G401 (cell line): Measurements from ENCODE around the gene SLC4A1. TPM values are rescaled to one million over a fixed set of nuclear protein-coding genes. Genes with fewer than 3 reads are reported as not detected.
A peak's percentile ranks its signal among the peaks of the same experiment; 100 is the strongest.
"Not testable (repeated sequence)": the region's sequence is repeated elsewhere in the genome, so short reads cannot be mapped to it uniquely, and the experiment has no call there.

Experiments
- DNase-seq: peaks from one replicate; pipeline ENCODE4 v3.0.0-alpha.2; 2015; ENCODE audit warnings: low spot score
- in situ Hi-C: cut with HindIII; loops from 2 replicates; pipeline ENCODE4 v1.10.0; 2016; ENCODE audit warnings: low sequenced_read_pairs, mixed read lengths
- total RNA-seq: library from RNA; depleted of rRNA; stranded (reverse); fragments of >200 nt; shearing (Covaris generic); gene quantifications from 2 replicates; pipeline ENCODE4 v1.2.3, GENCODE V29; 2014

SLC4A1 gene
- total RNA-seq, 1 experiment from 2014 or later, result not detected

DNA sequence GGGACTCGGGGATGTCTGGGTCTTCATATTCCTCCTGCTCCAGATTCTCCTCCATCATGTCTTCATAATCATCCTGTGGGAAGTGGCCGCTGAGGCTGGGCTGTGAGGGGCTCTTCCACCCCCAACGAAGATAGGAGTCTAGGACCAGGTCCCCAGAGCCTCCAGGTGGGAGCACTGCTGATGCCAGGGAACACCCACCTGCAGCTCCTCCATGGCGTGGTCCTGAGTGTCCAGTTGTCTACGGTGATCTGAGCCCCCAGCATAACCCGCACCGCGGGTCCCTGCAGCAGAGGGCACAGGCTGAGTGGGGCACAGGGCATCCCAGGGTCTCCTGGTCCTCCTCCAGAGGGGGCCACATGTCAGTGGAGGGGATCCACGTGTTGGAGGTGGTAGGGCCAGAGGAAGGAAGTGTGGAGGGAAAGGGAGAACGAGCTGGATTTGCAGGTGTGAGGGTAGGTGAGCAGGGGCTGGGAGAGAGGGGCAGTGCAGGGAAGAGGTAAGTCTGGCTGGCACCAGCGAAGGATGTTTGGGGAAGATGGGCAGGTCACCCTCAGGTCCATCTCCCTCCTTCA, 5.2 kb downstream of the SLC4A1 start:
- in situ Hi-C loops, result no loop called here
- DNase-seq, result no peak

DNA sequence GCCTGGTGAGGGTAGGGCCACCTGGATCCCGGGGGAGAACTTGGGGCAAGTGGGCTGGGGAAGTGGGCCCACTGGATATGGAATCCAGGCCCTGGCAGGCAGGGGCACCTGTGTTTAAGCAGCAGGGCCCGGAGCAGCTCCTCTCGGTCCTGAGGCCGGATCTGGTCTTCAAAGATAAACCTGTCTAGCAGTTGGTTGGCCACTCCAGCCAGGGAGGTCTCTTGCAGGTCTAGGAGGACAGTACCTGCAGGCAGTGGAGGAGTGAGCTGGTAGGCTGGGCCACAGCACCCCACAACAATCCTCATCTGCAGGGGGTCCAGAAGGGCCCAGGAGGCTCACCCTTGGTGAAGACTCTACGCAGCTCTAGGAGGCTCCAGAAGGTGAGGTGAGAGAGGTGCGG, 7.6 kb downstream of the SLC4A1 start:
- DNase-seq, result no peak
- in situ Hi-C loops, result no loop called here

DNA sequence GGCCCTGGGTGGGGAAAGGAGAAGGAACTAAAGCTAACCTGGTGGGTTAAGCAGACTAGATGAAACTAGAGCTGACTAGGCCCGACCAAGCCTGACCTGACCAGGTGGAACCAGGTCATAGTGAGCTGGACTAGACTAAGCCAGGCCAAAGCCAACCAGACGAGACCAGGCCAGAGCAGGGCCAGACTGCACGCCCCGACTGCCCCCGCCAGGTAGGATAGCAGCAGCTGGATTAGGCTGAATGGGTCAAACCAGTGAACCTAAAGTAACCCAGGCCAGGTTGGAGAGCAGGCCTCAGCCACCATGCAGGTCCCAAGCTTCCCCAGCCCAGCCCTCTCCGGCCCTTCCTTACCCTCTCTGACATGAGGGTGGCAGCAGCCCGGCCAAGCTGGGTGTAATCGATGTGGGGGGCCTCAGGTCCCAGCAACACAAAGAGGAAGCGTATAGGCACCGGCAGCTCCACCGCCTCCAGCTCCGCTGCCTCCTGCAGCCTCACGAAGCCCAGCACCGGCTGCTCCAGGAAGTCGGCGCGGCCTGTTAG, 9.1 kb downstream of the SLC4A1 start:
- DNase-seq, result no peak
- in situ Hi-C loops, result loop anchor here (10.0 kb wide), 1 partner anchor 66 kb away; the partner anchor contains the start of gene SLC25A39

DNA sequence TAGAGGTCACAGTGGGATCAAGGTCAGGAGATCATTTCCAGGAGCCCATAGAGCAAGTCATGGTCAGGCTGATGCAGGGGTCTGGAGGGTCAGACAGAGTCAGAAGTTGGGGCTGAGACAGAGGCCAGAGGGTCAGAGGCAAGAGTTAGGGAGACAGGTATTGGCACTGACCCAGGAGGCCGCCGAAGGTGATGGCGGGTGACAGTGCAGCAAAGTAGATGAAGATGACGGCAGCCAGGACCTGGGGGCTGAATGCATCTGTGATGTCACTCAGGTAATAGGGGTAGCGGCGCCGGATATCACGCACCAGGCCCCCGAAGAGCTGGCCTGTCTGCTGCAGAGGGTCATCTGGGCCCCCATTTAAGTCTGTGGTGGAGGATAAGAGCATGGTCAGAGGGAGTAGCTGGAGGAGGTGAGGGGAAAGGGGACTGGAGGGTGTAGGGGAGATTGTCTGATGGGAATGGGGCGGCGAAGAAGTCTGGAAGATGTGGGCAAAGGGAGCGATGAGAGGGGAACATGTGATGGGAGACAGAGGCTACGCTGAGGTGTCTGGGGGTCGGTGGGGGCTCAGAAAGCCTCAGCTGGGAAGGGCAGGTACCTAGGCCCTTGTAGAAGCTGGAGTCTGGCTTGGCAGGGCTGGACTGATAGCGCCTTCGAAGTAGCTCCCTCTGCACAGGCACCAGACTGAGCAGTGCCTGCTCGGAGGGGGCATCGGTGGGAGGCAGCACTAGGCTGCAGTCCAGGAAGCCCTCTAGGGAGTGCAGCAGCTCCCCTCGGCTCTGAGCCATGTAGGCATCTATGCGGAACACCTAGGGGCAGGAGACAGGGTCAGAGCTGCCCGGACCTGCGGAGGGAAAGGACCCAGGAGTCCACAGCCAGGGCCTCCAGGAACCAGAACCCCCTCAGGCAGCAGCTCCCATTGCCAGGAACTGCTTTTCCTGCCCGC, 9.8 kb downstream of the SLC4A1 start:
- in situ Hi-C loops, result loop anchor here (10.0 kb wide), 1 partner anchor 67 kb away; the partner anchor contains the start of gene SLC25A39

DNA sequence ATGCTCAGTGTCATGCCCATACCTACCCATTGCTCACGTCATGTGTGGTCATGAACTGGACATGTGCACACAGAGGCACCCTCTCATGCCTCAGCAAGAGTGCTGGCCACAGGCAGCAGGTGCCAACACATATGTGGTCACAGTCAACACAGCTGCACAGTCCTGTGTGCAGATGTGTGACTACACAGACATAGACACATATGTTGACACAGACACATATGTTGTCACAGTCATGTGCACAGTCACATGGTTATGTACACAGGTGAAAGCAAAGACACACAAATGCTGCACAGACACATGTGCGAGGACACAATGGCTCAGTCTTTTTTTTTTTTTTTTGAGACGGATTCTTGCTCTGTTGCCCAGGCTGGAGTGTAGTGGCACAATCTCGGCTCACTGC, 11.3 kb downstream of the SLC4A1 start:
- no peak for DNase-seq
- in situ Hi-C loops, result loop anchor here (10.0 kb wide), 1 partner anchor 68 kb away; the partner anchor contains the start of gene SLC25A39

More for the DNA sequence above, 9.8 kb downstream of the SLC4A1 start:
- DNase-seq, result no peak

DNA sequence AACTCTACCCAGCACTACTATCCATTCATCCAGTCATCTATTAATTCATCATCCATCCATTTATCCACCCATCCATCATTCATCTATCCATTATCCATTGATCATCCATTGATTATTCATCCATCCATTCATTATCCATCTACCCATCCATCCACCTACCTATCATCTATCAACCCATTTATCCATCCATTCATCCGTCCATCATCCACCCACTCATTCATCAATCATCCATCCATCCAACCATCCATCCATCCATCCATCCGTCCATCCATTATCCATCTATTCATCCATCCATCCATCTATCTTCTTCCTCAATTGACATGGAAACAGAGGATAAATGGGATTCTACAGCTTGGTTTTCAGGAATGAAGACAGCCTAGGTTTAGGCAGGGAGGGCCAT, 12.0 kb downstream of the SLC4A1 start:
- no peak for DNase-seq
- in situ Hi-C loops, result loop anchor here (10.0 kb wide), 1 partner anchor 69 kb away; the partner anchor contains the start of gene SLC25A39

DNA sequence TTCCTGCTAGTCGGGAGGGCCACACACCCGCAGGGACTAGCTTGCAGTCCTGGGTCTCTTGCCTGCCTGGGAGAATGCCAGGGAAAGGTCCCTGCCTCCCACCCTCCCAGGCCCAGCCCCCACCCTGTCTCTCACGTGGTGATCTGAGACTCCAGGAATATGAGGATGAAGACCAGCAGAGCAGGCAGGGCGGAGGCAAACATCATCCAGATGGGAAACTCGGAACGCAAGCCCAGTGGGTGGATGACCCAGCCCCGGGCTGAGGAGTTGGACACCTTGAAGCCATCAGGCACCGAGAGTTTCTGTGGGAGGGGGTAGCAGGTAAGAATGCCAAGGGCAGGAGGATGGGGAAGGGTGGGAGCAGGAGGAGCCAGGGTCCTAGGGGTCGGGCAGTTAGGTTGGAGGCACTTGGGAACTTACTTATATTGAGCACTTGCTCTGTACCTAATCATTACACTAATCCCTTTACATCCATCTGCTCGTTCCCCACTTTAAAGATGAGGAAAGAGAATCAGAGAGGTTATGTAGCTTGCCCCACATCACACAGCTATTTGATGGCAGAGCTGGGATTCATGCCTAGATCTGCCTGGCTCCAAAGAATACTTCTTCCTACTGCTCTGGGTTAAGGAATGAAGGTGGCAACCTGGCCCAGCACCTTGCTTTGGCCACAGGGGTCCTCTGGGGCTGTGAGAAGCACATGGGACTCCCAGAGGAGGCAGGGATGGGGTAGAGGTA, 13.4 kb downstream of the SLC4A1 start:
- in situ Hi-C loops, result loop anchor here (10.0 kb wide), 1 partner anchor 70 kb away; the partner anchor contains the start of gene SLC25A39
- no peak for DNase-seq

DNA sequence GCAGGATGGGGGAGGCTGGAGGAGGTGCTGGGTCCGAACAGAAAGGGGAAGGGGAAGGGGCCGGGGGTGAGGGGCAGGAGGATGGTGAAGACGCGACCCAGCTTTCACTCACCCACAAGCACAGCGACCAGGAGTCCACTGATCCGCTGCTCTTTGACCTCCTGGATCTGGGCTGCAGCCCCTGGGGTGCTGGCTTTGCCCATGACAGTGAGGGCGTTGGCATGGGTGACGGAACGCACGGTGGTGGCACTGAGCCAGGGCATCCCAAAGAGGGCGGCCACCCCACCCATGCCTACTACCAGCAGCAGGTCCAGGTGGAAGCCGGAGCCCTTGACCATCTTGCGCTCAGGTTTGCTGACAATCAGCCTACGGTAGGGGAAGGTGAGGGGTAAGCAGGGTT, 14.9 kb downstream of the SLC4A1 start:
- DNase-seq, result no peak
- in situ Hi-C loops, result loop anchor here (10.0 kb wide), 1 partner anchor 72 kb away; the partner anchor contains the start of gene SLC25A39

DNA sequence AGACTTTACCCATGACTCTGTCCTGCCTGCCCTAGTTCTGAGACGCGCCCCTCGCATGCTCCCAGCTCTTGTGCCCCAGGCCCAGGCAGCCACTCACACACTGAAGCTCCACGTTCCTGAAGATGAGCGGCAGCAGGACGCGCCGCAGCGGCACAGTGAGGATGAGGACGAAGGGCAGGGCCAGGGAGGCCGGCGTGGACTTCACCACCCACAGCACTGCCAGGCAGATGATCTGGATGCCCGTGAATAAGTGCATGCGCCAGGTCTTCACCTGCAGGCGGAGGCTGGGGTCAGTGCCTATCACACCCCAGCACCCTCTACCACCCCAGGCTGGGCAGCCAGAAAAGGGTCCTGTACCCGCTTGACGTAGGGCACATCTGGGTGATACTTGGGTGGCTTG, 16.9 kb downstream of the SLC4A1 start:
- in situ Hi-C loops, result loop anchor here (10.0 kb wide), 1 partner anchor 74 kb away; the partner anchor contains the start of gene SLC25A39
- DNase-seq, result no peak

DNA sequence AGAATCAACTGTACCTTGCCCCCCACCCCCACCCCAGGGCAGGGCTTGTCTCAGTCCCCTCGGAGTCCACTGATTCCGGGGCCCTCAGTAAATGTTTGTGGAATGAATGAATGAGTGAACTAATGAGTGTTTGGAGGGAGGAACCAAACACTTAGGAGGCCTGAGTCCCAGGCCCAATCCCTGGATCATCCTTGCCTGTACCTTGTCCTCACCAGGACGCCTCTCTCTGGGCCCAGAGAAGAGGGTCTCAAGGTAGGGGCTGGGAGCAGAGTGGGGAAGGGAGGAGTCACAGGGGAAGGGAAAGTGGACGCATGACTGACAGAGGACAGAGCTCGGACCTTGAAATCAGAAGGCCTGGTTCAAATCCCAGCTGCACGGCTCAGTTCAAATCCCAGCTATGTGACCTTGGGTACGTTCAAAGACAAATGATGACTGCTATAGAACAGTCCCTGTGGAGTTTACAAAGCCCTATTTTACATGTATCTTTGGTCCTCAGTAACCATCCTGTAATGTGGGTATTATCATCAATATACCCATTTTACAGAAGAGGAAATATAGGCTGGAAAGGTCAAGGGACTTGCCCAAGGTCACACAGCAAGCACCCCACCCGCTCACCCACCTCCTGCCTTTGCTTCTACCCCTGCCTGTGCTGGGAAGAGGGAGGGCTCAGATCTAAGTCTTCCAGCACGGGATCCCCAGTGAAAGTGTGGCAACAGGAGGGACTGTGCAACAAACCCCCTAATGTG, 18.3 kb downstream of the SLC4A1 start:
- DNase-seq, result no peak
- in situ Hi-C loops, result loop anchor here (10.0 kb wide), 1 partner anchor 75 kb away; the partner anchor contains the start of gene SLC25A39

DNA sequence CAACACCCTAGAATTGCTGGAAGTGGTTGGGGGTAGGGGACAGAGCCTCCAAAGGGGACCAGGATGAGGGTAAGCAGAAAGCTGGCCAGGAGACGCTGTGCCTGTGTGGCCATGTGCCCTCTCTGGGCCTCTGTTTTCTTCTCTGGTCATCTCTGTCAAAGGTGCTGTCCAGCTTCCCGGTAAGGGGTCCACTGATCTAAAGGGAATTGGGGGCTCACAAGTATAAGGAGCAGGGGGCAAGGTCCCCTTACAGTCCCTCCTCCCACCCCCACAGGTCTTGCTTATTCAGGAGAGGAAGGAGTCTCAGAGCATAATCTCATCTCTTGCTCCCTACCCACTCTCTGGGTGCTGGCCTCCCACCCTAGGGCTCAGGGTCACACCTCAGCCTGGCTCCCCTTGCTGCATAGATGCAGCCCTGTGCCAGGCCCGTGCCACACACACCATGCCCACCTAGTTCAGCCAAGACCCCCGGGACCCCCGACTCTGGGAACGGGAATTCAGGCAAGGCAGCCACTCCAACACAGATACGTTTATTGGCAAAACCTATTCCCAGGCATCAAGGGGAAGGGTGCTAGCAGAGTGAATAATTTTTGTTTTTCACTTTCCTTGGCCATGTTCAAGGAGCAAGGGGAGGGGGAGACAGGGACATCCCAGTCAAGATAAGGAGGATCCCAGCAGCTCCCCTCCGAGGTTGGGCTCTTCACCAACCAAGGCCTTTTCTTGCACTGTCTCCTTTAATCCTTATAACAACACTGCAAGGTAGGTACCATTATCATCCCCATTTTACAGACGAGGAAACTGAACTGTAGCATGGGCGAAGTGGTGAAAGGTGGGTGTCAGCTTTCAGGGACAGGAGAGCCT, 19.8 kb downstream of the SLC4A1 start:
- in situ Hi-C loops, result no loop called here
- DNase-seq, result no peak

DNA sequence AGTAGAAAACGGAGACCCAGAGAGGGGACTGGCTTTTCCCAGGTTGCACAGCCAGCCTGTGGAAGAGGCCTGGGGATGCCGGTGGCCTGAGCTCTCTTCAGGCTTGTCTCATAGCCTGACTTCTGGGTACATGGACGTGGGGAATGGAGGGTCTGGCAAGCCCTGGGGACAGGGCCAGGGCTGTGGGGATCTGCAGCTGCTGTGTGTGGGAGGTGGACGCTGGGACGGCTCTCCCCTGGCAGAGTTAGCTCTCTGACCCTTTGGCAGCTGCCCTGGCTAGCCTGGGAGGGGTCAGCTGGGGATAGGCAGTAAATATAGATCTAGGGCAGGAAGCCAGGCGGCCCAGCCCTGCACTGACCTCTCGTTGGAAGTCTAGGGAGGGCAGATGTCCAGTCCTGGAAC, 20.5 kb downstream of the SLC4A1 start:
- in situ Hi-C loops, result no loop called here

DNA sequence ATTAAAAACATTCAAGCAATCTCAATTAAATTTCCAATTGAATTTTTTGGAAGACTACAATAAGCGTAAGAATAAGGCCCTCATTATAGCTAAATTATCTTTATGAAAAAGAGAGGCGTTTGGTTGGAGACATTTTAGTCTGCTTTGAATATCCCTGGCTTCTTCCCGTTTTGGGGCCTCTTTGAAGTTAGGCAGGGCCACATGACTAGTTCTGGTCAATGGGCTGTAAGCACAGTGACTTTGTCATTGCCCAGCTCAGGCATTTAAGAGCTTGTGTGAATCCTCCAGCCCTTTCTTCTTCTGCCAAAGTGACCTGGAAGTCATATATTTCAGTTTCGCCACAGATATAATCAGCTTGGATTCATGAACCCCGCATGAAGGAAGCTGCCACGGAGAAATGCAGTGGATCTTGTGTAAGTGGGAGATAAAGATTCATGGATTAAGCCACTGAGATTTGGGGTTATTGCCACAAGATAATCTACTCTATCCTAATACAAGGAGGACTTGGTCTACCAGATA, 26.8 kb downstream of the SLC4A1 start:
- in situ Hi-C loops, result no loop called here
- DNase-seq, result no peak

More for the DNA sequence above, 20.5 kb downstream of the SLC4A1 start:
- no peak for DNase-seq

DNA sequence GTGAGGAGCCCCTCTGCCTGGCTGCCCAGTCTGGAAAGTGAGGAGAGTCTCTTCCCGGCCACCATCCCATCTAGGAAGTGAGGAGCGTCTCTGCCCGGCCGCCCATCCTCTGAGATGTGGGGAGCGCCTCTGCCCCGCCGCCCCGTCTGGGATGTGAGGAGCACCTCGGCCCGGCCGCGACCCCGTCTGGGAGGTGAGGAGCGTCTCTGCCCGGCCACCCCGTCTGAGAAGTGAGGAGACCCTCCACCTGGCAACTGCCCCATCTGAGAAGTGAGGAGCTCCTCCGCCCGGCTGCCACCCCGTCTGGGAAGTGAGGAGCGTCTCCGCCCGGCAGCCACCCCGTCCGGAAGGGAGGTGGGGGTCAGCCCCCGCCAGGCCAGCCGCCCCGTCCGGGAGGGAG, 30.0 kb downstream of the SLC4A1 start:
- DNase-seq, in situ Hi-C loops: not testable (repeated sequence)

DNA sequence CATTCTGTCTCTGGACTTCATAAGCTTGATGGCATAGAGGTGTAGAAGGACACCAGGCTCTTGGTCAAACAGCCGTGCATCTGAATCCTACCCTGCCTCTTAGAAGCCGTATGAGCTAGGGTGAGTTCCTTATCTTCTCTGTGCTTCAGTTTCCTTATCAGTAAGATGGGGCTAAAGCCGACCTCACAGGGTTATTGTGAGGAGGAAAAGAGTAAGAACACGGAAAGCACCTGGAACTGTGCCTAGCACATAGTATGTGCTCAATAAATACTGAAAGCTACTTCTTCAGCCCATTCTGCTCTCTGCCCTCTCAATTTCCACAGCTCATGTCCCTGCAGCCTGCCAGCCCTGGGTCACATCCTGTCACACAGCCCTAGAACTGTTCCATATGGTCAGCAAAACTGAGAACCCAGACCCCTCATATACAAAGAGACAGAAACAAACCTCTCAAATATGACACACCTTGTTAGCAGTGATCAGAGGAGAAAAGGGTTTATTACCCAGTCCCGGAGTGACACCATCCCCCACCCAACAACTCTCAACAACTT, 31.4 kb downstream of the SLC4A1 start:
- in situ Hi-C loops, result no loop called here
- DNase-seq, result no peak

DNA sequence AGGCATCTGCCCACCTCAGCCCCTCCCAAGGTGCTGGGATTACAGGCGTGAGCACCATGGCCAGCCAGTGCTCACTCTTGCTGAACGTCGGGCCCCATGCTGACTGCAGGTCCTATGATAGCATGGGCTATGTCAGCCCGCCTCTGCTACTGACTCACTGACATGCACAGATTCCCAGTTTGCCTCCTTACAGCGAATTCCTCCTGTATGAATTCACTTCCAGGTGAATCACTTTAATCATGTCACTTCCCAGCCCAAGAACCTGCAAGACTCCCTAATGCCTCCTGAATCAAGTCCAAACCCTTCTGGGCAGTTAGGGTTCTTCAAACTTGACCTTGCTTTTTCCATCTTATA, 32.4 kb downstream of the SLC4A1 start:
- in situ Hi-C loops, result no loop called here

DNA sequence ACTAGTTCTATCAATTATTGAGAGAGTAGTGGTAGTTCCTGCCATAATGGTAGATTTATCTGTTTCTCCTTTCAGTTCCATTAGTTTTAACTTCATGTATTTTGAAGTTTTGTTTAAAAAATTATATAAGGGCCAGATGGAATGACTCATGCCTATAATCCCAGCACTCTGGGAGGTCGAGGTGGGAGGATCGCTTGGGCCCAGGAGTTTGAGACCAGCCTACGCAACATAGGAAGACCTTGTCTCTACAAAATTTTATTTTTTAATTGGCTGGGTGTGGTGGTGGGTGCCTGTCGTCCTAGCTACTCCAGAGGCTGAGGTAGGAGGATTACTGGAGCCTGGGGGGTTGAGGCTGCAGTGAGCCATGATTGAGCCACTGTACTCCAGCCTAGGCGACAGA, 34.4 kb downstream of the SLC4A1 start:
- in situ Hi-C loops, result no loop called here

More for the DNA sequence above, 32.4 kb downstream of the SLC4A1 start:
- DNase-seq, result peak; percentile 25

More for the DNA sequence above, 34.4 kb downstream of the SLC4A1 start:
- no peak for DNase-seq
